PC-9 (cell line): Measurements from ENCODE around the gene TLR2. TPM values are rescaled to one million over a fixed set of nuclear protein-coding genes. Genes with fewer than 3 reads are reported as not detected.

Experiments
- BruUV-seq: library from RNA; stranded (reverse); fragments of 400-500 nt; replicated peaks from 2 replicates; lab custom pipeline; 2021; lab: Mats Ljungman, UMichigan
- CTCF ChIA-PET: fragments of 300-600 bp; sonication (Branson Sonifier 250); formaldehyde crosslinking; loops from one replicate; lab custom pipeline; 2022; ENCODE audit warnings: antibody characterized with exemption; lab: Charles Lee
- POLR2A ChIA-PET: fragments of 300-600 bp; sonication (Branson Sonifier 250); formaldehyde crosslinking; loops from one replicate; lab custom pipeline; 2022; ENCODE audit warnings: antibody characterized with exemption; ENCODE audit not compliant: unreplicated experiment; lab: Charles Lee
- DNase-seq, 2 experiments: peaks; one replicate each; pipeline versions ENCODE4 v3.0.0 to v3.0.0-alpha.2; 2015 to 2022; ENCODE audit warnings: mixed read lengths in 1 of 2
- H2AFZ ChIP-seq: fragments of 200-600 bp; sonication (generic); 2 replicates; pipeline ENCODE4 v1.8.1; 2017; ENCODE audit warnings: antibody characterized with exemption
- H3F3A ChIP-seq: fragments of 200-600 bp; sonication (generic); 2 replicates; pipeline ENCODE4 v1.8.1; 2017; ENCODE audit warnings: antibody characterized with exemption, mild to moderate bottlenecking, low read depth; ENCODE audit not compliant: insufficient read depth
- H3K27ac ChIP-seq: fragments of 200-600 bp; sonication (generic); 2 replicates; pipeline ENCODE4 v1.6.1; 2016; ENCODE audit warnings: mixed run types
- H3K27me3 ChIP-seq: fragments of 200-600 bp; sonication (generic); 2 replicates; pipeline ENCODE4 v1.6.1; 2016; ENCODE audit warnings: low read depth, mixed run types; ENCODE audit not compliant: insufficient read depth
- H3K36me3 ChIP-seq: fragments of 200-600 bp; sonication (generic); 2 replicates; pipeline ENCODE4 v1.6.1; 2016; ENCODE audit warnings: low read depth, mixed run types
- H3K4me1 ChIP-seq: fragments of 200-600 bp; sonication (generic); replicated peaks from 2 replicates; pipeline ENCODE4 v1.6.1; 2016; ENCODE audit warnings: mixed run types; ENCODE audit not compliant: insufficient read depth
- H3K4me2 ChIP-seq: fragments of 200-600 bp; sonication (generic); 2 replicates; pipeline ENCODE4 v1.6.1; 2017; ENCODE audit warnings: mixed run types
- H3K4me3 ChIP-seq: fragments of 200-600 bp; sonication (generic); 2 replicates; pipeline ENCODE4 v1.6.1; 2016; ENCODE audit warnings: mixed run types
- H3K79me2 ChIP-seq: fragments of 200-600 bp; sonication (generic); 2 replicates; pipeline ENCODE4 v1.6.1; 2017; ENCODE audit warnings: low read depth, mixed run types
- H3K9me2 ChIP-seq: fragments of 200-600 bp; sonication (generic); 2 replicates; pipeline ENCODE4 v1.8.1; 2017; ENCODE audit warnings: mild to moderate bottlenecking; ENCODE audit not compliant: insufficient read depth
- H3K9me3 ChIP-seq: fragments of 200-600 bp; sonication (generic); 2 replicates; pipeline ENCODE4 v1.8.1; 2016; ENCODE audit warnings: low read depth; ENCODE audit not compliant: insufficient read depth
- H4K20me1 ChIP-seq: fragments of 200-600 bp; sonication (generic); 2 replicates; pipeline ENCODE4 v1.8.1; 2017; ENCODE audit not compliant: insufficient read depth
- EZH2 ChIP-seq: fragments of 200-600 bp; sonication (generic); IDR thresholded peaks from 2 replicates; pipeline ENCODE4 v1.8.0; 2017; ENCODE audit warnings: antibody characterized with exemption, low read depth
- intact Hi-C: fragments of 100-400 bp; cut with micrococcal nuclease; formaldehyde crosslinking; loops from one replicate; pipeline ENCODE4 v1.10.0; 2022; ENCODE audit not compliant: unreplicated experiment
- total RNA-seq: library from RNA; stranded (reverse); gene quantifications from 2 replicates; pipeline ENCODE4 v1.2.3, GENCODE V29; 2021
- TF ChIP-seq, protein P1 (sequence below): fragments of 200-600 bp; sonication (generic); conservative IDR thresholded peaks from 2 replicates; pipeline ENCODE4 v1.6.1; 2017; ENCODE audit warnings: mixed run types, antibody characterized with exemption, mild to moderate bottlenecking, moderate library complexity

Gene TLR2
- total RNA-seq, 1 experiment from 2014 or later = 1.1 TPM

- Histone ChIP-seq H3K9me3 (no peaks in the 10 kb centered on the region), H3K36me3 (no peaks in the 10 kb centered on the region), H2AFZ (no peak overlapping the region), H3F3A (no peaks in the 10 kb centered on the region), H3K4me2 (no peak overlapping the region), H3K27ac (no peak overlapping the region), H3K4me3 (no peak overlapping the region), H3K27me3 (no peaks in the 10 kb centered on the region), H3K79me2 (no peaks in the 10 kb centered on the region), H3K4me1 (no peaks in the 10 kb centered on the region), H4K20me1 (no peaks in the 10 kb centered on the region), H3K9me2 (no peaks in the 10 kb centered on the region)
- no TSS peak for BruUV-seq
- TF ChIP-seq, protein P1, sequence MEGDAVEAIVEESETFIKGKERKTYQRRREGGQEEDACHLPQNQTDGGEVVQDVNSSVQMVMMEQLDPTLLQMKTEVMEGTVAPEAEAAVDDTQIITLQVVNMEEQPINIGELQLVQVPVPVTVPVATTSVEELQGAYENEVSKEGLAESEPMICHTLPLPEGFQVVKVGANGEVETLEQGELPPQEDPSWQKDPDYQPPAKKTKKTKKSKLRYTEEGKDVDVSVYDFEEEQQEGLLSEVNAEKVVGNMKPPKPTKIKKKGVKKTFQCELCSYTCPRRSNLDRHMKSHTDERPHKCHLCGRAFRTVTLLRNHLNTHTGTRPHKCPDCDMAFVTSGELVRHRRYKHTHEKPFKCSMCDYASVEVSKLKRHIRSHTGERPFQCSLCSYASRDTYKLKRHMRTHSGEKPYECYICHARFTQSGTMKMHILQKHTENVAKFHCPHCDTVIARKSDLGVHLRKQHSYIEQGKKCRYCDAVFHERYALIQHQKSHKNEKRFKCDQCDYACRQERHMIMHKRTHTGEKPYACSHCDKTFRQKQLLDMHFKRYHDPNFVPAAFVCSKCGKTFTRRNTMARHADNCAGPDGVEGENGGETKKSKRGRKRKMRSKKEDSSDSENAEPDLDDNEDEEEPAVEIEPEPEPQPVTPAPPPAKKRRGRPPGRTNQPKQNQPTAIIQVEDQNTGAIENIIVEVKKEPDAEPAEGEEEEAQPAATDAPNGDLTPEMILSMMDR = peak; percentile 56; the same call in 1 of the 2 replicates
- TF ChIP-seq EZH2 = no peak
- DNase-seq = peak in 1 of 2 experiments; percentile 47
- CTCF ChIA-PET = interaction anchor here (0.7 kb wide), 1 partner anchor 501 kb away, joined by 3 read pairs; no protein-coding TSS in a partner anchor
- intact Hi-C loops = loop anchor here (5.0 to 10.0 kb wide), 3 partner anchors 299 to 799 kb away; partner anchors contain the start of gene MND1
- POLR2A ChIA-PET = no interaction called here
Observed at GRCh38 chr4:153643406-153644383, 40.4 kb upstream of the TLR2 start.

GRCh38 chr4:153645183-153645582 lies 38.9 kb upstream of the TLR2 start:
- Histone ChIP-seq H3K4me1 (no peaks in the 10 kb centered on the region), H3K4me3 (no peak overlapping the region), H3K27ac (no peak overlapping the region), H3K9me3 (no peaks in the 10 kb centered on the region), H3F3A (no peaks in the 10 kb centered on the region), H2AFZ (no peak overlapping the region), H3K9me2 (no peaks in the 10 kb centered on the region), H3K79me2 (no peaks in the 10 kb centered on the region), H3K27me3 (no peaks in the 10 kb centered on the region), H3K36me3 (no peaks in the 10 kb centered on the region), H4K20me1 (no peaks in the 10 kb centered on the region), H3K4me2 (no peak overlapping the region)
- POLR2A ChIA-PET = no interaction called here
- no peak for TF ChIP-seq EZH2
- TF ChIP-seq, protein P1 = peak; percentile 34; the same call in 1 of the 2 replicates
- BruUV-seq = no TSS peak
- intact Hi-C loops = loop anchor here (5.0 to 10.0 kb wide), 3 partner anchors 300 to 800 kb away; partner anchors contain the start of gene MND1
- DNase-seq = no peak
- CTCF ChIA-PET = no interaction called here

DNA sequence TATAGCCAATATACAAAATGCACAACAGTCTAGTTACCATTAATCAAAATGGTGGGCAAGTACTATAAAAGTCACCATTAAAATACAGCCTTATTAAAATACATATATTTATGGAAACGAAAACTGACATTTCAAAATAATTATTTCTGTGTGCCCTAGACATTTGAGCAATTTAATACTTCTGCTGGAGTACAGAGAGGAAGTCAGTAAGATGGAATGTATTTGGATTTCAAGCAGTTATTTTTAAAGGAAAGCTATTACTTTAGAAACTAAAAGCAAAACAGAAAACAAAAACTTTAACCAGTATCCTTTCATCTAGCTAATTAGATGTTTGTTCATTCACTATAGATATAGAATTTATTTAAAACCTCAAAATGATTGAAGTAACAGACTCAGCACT lies 37.8 kb upstream of the TLR2 start:
- POLR2A ChIA-PET = no interaction called here
- no TSS peak for BruUV-seq

More for the DNA sequence above, 37.8 kb upstream of the TLR2 start:
- Histone ChIP-seq H3K9me2 (no peaks in the 10 kb centered on the region), H3K27ac (no peak overlapping the region), H3K36me3 (no peaks in the 10 kb centered on the region), H2AFZ (no peak overlapping the region), H4K20me1 (no peaks in the 10 kb centered on the region), H3F3A (no peaks in the 10 kb centered on the region), H3K79me2 (no peaks in the 10 kb centered on the region), H3K27me3 (no peaks in the 10 kb centered on the region), H3K4me3 (no peak overlapping the region), H3K4me1 (peaks cover 2% of the 10 kb centered on the region), H3K4me2 (no peak overlapping the region), H3K9me3 (no peaks in the 10 kb centered on the region)
- CTCF ChIA-PET = no interaction called here
- no peak for DNase-seq
- intact Hi-C loops = loop anchor here (5.0 to 10.0 kb wide), 3 partner anchors 301 to 801 kb away; partner anchors contain the start of gene MND1
- TF ChIP-seq EZH2 = no peak
- TF ChIP-seq, protein P1 = no peak
